Testis (tissue), 2 donors: ENCODE results near the gene ABCC4.

Experiments
- POLR2A ChIP-seq: fragments of 450-650 bp; IDR thresholded peaks from one replicate; pipeline ENCODE4 v1.6.1; 2017; ENCODE audit warnings: antibody characterized with exemption, mild to moderate bottlenecking, moderate library complexity
- TF ChIP-seq, protein P1 (sequence below), 3 experiments: fragments of 450-650 bp in 2 of 3; fragments of 200-600 bp in 1 of 3; sonication (generic) in 1 of 3; IDR thresholded peaks; one replicate each; pipeline ENCODE4 v1.5.1; 2016 to 2019; ENCODE audit warnings: antibody characterized with exemption in 3 of 3, mild to moderate bottlenecking in 2 of 3, moderate library complexity in 1 of 3

DNA sequence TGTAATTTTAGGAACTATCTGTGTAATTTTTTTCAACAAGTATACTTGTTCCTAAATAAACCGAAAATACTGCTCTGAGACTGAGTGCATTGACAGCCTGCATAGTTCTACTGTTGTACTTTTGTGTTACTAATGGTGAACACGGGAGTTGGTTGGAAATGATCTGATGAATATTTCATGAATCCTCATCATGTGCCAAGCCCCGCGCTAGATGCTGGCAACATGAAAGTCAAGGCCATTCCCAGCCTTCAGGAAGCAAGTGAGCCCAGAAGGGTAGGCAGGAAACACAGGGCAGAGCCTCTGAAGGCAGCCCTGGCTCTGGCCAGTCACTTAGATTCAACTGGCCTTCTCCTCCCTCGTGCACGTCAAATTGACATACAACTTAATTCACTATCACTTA, 106.1 kb downstream of the ABCC4 start:
- TF ChIP-seq, protein P1, sequence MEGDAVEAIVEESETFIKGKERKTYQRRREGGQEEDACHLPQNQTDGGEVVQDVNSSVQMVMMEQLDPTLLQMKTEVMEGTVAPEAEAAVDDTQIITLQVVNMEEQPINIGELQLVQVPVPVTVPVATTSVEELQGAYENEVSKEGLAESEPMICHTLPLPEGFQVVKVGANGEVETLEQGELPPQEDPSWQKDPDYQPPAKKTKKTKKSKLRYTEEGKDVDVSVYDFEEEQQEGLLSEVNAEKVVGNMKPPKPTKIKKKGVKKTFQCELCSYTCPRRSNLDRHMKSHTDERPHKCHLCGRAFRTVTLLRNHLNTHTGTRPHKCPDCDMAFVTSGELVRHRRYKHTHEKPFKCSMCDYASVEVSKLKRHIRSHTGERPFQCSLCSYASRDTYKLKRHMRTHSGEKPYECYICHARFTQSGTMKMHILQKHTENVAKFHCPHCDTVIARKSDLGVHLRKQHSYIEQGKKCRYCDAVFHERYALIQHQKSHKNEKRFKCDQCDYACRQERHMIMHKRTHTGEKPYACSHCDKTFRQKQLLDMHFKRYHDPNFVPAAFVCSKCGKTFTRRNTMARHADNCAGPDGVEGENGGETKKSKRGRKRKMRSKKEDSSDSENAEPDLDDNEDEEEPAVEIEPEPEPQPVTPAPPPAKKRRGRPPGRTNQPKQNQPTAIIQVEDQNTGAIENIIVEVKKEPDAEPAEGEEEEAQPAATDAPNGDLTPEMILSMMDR (IDR thresholded peaks at IDR 0.05), result no peak
- no peak for TF ChIP-seq POLR2A
